Suprapubic skin (tissue), 4 donors: ENCODE measurements around the gene MYL9.

Experiments used
- POLR2A ChIP-seq, 2 donors: fragments of 450-650 bp; IDR thresholded peaks; one replicate each; pipeline ENCODE4 v1.6.1; 2017; ENCODE audit warnings: antibody characterized with exemption in 2 of 2, mild to moderate bottlenecking in 2 of 2, moderate library complexity in 2 of 2
- POLR2AphosphoS5 ChIP-seq, 3 donors: sonication (generic); formaldehyde crosslinking; IDR thresholded peaks; one replicate each; pipeline ENCODE4 v1.6.1; 2017; ENCODE audit warnings: antibody characterized with exemption in 3 of 3
- TF ChIP-seq, protein P1 (sequence below), 2 donors: fragments of 200-600 bp in 1 of 2; fragments of 450-650 bp in 1 of 2; sonication (generic) in 1 of 2; IDR thresholded peaks; one replicate each; pipeline ENCODE4 v1.5.1; 2016 to 2019; ENCODE audit warnings: antibody characterized with exemption in 2 of 2, mild to moderate bottlenecking in 1 of 2, moderate library complexity in 1 of 2

DNA sequence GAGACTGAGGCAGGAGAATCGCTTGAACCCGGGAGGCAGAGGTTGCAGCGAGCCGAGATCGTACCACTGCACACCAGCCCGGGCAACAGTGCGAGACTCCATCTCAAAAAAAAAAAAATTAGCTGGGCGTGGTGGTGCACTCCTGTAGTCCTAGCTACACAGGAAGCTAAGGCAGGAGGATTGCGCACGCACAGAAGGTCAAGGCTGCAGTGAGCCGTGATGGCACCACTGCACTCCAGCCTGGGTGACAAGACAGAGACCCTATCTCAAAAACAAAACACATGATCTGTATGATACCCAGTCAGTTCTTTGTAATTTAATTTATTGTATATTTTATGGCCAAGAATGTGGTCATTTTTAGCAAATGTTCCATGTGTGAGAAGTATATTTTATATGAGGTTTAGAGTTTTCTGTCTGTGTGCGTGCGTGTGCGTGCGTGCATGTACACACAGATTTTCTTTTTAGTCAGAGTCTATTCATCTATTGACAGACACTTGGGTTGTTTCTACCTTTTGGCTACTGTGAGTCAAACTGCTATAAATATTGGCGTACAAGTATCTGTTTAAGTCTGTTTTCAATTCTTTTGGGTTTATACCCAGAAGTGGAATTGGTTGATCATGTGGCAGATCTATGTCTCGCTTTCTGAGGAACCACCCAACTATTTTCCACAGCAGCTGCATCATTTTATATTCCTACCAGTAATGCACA, 22.2 kb upstream of the MYL9 start:
- TF ChIP-seq, protein P1, sequence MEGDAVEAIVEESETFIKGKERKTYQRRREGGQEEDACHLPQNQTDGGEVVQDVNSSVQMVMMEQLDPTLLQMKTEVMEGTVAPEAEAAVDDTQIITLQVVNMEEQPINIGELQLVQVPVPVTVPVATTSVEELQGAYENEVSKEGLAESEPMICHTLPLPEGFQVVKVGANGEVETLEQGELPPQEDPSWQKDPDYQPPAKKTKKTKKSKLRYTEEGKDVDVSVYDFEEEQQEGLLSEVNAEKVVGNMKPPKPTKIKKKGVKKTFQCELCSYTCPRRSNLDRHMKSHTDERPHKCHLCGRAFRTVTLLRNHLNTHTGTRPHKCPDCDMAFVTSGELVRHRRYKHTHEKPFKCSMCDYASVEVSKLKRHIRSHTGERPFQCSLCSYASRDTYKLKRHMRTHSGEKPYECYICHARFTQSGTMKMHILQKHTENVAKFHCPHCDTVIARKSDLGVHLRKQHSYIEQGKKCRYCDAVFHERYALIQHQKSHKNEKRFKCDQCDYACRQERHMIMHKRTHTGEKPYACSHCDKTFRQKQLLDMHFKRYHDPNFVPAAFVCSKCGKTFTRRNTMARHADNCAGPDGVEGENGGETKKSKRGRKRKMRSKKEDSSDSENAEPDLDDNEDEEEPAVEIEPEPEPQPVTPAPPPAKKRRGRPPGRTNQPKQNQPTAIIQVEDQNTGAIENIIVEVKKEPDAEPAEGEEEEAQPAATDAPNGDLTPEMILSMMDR (IDR thresholded peaks at IDR 0.05) = no peak
- TF ChIP-seq POLR2A (IDR thresholded peaks at IDR 0.05) = no peak
- TF ChIP-seq POLR2AphosphoS5 (IDR thresholded peaks at IDR 0.05) = no peak
